Stimulated activated CD4-positive, alpha-beta T cell treated with anti-CD3 and anti-CD28 coated beads, Interleukin-2, amount 100 ng/mL, for 4 hours (primary cell): ENCODE data around the gene TNFRSF25.
A peak's percentile ranks its signal among the peaks of the same experiment; 100 is the strongest.

Experiments used
- DNase-seq: peaks from one replicate; pipeline ENCODE4 v3.0.0-alpha.2; 2020; ENCODE audit warnings: low read depth

Gene TNFRSF25

GRCh38 chr1:6417961-6418667, 47.9 kb downstream of the TNFRSF25 start:
- no peak for DNase-seq

- no peak for DNase-seq
Measured at GRCh38 chr1:6416906-6417305, 49.1 kb downstream of the TNFRSF25 start.

- DNase-seq, result no peak
Measured at GRCh38 chr1:6416295-6416656, 49.7 kb downstream of the TNFRSF25 start.

GRCh38 chr1:6414881-6415626, 50.9 kb downstream of the TNFRSF25 start:
- no peak for DNase-seq

- DNase-seq, result peak; percentile 26
Measured at GRCh38 chr1:6414443-6414844, 51.5 kb downstream of the TNFRSF25 start.

- no peak for DNase-seq
Measured at GRCh38 chr1:6412896-6413295, 53.1 kb downstream of the TNFRSF25 start.
